Inferior parietal cortex (tissue), 1 donor: ENCODE data around the gene IFI27L2.

ENCODE experiments used
- DNase-seq: peaks from one replicate; pipeline ENCODE4 v3.0.0-alpha.2; 2016; ENCODE audit errors: extremely low spot score

The IFI27L2 gene

GRCh38 chr14:94123296-94123695 lies 6.1 kb downstream of the IFI27L2 start:
- no peak for DNase-seq

DNA sequence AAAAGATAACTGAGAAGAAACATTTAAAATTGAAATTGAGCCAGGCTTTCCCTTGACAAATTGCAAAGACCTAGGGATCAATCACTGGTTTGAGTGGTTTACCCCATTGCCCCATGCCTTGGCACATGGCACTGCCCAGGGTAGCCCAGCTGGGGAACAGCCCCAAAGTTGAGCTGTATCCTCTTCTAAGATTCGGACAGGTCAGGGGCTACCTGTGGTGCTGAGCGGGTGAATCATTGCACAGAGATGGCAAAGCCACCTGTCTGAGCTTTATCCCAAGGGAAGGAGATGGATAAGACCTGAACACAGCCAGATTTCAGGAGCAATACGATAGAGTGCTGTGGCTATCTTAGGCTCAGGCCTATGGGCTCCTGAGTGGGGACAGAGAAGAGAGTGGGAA lies 7.0 kb downstream of the IFI27L2 start:
- DNase-seq = no peak

DNA sequence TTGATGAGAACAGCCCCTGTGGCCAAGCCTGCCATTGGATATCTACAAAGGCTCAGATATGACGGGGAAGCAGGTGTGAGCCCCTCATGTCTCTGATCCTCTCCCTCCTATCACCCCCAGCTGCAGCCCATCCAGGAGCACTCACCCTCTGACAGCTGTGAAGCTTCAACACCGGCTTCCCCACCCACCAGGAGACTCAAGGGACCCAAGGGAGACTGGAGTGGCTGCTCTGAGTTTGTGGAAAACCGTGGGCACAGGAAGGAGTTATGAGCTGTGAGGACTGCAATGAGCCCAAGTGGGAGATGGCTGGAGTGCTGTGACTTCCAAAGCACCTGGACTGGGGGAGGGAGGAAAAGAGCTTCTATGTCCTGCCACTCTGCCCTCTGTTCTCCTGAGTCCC lies 7.9 kb downstream of the IFI27L2 start:
- DNase-seq = no peak

GRCh38 chr14:94120667-94121340 lies 8.6 kb downstream of the IFI27L2 start:
- no peak for DNase-seq

- no peak for DNase-seq
These were observed 10.3 kb downstream of the IFI27L2 start for GRCh38 chr14:94119071-94119470.

- no peak for DNase-seq
These were observed 11.5 kb downstream of the IFI27L2 start for GRCh38 chr14:94117856-94118255.

- no peak for DNase-seq
These were observed 12.7 kb downstream of the IFI27L2 start for GRCh38 chr14:94116701-94117100.

DNA sequence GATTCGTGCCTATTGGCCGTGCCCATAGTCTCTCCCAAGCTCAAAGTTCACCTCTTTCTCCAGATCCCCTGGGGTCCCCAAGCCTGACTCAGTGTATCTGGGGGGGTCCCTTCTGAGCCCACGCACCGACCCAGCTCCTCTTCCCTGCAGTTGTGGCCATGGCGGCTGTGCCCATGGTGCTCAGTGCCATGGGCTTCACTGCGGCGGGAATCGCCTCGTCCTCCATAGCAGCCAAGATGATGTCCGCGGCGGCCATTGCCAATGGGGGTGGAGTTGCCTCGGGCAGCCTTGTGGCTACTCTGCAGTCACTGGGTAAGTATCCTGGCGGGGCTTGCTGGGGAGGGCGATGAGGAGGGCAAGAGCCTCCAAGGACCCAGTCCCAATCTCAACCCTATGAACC lies 13.8 kb downstream of the IFI27L2 start:
- DNase-seq = no peak

DNA sequence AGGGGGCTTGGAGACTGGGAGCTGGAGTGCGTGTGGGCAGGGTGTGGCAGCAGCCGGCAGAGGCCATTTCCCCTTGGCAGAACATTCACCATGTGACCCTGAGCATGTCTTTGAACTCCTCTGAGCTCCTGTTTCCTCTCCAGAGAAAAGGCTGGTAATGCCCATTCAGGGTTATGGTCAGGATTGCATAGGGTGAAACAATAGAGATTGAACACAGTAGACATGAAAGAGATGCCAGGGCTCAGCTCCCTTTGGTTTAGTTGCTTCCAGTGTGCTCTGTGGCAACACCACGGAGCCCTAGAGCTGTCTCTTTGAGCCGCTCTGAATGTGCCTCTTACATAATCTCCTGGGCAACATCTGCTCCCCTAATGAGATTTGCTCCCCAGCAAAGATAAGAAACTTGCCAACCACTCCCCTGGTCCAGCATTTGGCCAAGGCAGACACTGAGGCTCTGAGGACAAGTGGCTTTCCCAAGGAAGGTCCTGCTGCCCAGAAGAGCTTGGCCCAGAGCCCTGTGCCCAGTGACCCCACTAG lies 14.3 kb downstream of the IFI27L2 start:
- no peak for DNase-seq

DNA sequence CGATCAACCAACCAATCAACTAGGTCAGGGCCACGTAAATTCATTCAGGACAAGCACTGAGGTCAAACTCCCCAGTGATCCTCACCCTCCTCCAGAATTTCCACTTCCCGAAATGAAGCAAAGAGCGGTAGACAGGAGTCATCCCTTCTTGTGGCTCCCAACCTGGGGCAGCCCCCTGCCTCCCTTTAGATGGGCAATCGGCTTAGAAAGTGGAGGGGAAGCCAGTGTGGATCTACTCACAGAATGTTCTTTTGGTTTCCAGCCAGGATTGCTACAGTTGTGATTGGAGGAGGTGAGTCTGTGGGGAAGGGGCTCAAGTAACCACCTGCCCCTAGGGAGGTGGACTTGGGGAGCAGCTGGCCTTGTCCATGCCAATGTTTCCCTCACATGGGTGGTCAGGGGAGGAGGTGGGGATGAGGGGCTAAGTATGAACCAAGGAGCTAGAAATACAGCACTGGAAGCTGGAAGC lies 14.8 kb downstream of the IFI27L2 start:
- no peak for DNase-seq

- DNase-seq = no peak
These were observed 15.4 kb downstream of the IFI27L2 start for GRCh38 chr14:94113908-94114588.

DNA sequence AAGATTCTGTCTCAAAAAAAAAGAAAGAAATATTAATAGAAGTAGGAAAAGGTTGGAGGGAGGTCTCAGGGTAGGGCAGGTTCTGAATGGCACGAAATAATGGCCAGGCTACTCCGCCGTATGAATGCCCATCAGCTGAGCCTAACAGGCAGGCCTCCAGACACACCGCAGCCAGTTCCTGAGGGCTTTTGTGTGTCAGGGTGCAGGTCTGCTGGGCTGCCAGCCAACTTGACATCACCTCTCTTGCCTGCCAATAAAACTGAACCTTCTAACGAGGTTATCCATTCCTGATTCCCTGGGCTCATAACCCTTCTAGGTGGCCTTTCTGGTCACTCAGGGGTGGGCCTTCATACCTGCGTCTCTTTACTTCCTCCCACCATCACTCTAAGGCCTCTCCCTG lies 15.9 kb downstream of the IFI27L2 start:
- DNase-seq = no peak

- no peak for DNase-seq
These were observed 16.3 kb downstream of the IFI27L2 start for GRCh38 chr14:94113073-94113472.

GRCh38 chr14:94112513-94113063 lies 16.8 kb downstream of the IFI27L2 start:
- DNase-seq = no peak

- no peak for DNase-seq
These were observed 17.9 kb downstream of the IFI27L2 start for GRCh38 chr14:94111276-94112095.

GRCh38 chr14:94110552-94111181 lies 18.7 kb downstream of the IFI27L2 start, which contains the start of gene IFI27:
Gene IFI27, plus strand, starts transcription at chr14:94110736.
- DNase-seq = no peak

DNA sequence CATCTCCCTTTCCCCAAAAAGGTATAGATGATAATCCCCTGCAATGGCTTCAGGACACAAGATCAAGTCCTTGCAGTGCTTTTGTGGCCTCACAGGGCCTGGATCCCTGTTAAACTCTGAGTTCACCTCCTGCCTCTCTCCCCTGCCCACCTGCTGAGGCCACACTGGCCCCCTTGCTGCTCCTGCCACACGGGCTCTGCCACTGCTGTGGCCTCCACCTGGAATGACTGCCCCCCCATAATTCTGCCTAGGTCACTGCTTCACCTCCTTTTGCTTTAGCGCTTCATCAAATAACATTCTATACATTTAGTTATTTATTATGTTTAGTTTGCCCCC lies 19.5 kb downstream of the IFI27L2 start:
- DNase-seq = no peak

DNA sequence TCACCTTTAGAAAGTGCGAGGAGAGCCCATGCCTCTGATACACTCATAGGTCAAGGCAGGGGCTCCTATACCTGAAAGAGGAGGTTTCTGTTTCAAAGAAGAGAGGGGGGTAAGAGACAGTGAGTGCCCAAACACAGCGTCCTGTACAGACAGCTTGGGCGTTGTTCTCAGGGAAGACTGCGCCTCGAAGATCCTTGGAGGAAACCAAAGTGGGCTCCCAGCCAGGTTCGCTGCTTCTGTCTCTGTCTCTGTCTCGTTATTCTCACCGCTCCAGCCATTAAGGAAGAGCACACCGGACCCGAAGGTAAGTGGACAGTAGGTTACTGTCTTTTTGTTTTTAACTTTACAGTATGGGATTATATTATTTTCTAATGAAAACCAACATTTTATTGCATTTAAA lies 24.7 kb downstream of the IFI27L2 start:
- DNase-seq = no peak

- DNase-seq = no peak
These were observed 25.8 kb downstream of the IFI27L2 start for GRCh38 chr14:94103554-94104150.

GRCh38 chr14:94102768-94103482 lies 26.5 kb downstream of the IFI27L2 start:
- DNase-seq = no peak

- no peak for DNase-seq
These were observed 27.7 kb downstream of the IFI27L2 start for GRCh38 chr14:94101748-94102147.
